H1 (cell line): ENCODE measurements around the gene ZNF74. TPM values are rescaled to one million over a fixed set of nuclear protein-coding genes. Genes with fewer than 3 reads are reported as not detected.

Experiments
- CTCF ChIA-PET: fragments of 300-600 bp; sonication (Branson Sonifier 250); formaldehyde crosslinking; loops from one replicate; lab custom pipeline; 2021; ENCODE audit not compliant: partially characterized antibody; lab: Charles Lee
- POLR2A ChIA-PET: fragments of 300-600 bp; sonication (Branson Sonifier 250); formaldehyde crosslinking; loops from one replicate; lab custom pipeline; 2021; ENCODE audit warnings: inconsistent platforms; ENCODE audit not compliant: partially characterized antibody; lab: Charles Lee
- DNase-seq, 2 experiments: peaks; one replicate each; pipeline versions ENCODE4 v3.0.0 to v3.0.0-alpha.2; 2010 to 2022; ENCODE audit warnings: low spot score in 2 of 2, low read depth in 1 of 2, mixed read lengths in 1 of 2
- FAIRE-seq: peaks from 2 replicates; lab custom pipeline; 2011; peaks lifted over from hg19 to GRCh38; lab: Jason Lieb, UNC
- H2AFZ ChIP-seq: 2 replicates; pipeline ENCODE4 v1.8.1; 2012; ENCODE audit warnings: low read length, inconsistent platforms
- H2AK5ac ChIP-seq: 2 replicates; pipeline ENCODE4 v1.6.1; 2013; ENCODE audit warnings: low read depth, low read length
- H2BK120ac ChIP-seq: replicated peaks from 2 replicates; pipeline ENCODE3; 2013; ENCODE audit warnings: low read depth, low read length, inconsistent platforms
- H2BK12ac ChIP-seq: 2 replicates; pipeline ENCODE4 v1.6.1; 2013; ENCODE audit warnings: low read depth, low read length
- H2BK15ac ChIP-seq: 2 replicates; pipeline ENCODE4 v1.6.1; 2013; ENCODE audit warnings: low read length
- H2BK20ac ChIP-seq: 2 replicates; pipeline ENCODE4 v1.6.1; 2013; ENCODE audit warnings: low read length
- H2BK5ac ChIP-seq: 2 replicates; pipeline ENCODE4 v1.6.1; 2013; ENCODE audit warnings: low read depth, low read length
- H3K14ac ChIP-seq: 2 replicates; pipeline ENCODE4 v1.6.1; 2013; ENCODE audit warnings: inconsistent platforms; ENCODE audit not compliant: insufficient read length
- H3K18ac ChIP-seq: 2 replicates; pipeline ENCODE4 v1.6.1; 2013; ENCODE audit warnings: low read length; ENCODE audit errors: extremely low read depth
- H3K23ac ChIP-seq: 2 replicates; pipeline ENCODE4 v1.6.1; 2013; ENCODE audit warnings: inconsistent platforms; ENCODE audit not compliant: insufficient read length
- H3K23me2 ChIP-seq: 2 replicates; pipeline ENCODE4 v1.6.1; 2013; ENCODE audit warnings: low read depth, low read length
- H3K27ac ChIP-seq: 2 replicates; pipeline ENCODE4 v1.6.1; 2011; ENCODE audit warnings: low read depth, low read length, inconsistent platforms
- H3K27me3 ChIP-seq, 4 experiments: replicated peaks in 1 of 4; 1 replicate in 1 of 4; 2 replicates in 3 of 4; pipeline versions ENCODE4 v1.6.1 to v1.8.1; 2011 to 2013; ENCODE audit warnings: low read length in 3 of 4, mild to moderate bottlenecking in 3 of 4, inconsistent platforms in 2 of 4, mixed read lengths in 2 of 4, moderate library complexity in 1 of 4; ENCODE audit not compliant: control insufficient read depth in 3 of 4, insufficient read depth in 3 of 4; ENCODE audit errors: extremely low read depth in 1 of 4
- H3K36me3 ChIP-seq, 4 experiments: 2 replicates each; pipeline versions ENCODE4 v1.6.1 to v1.8.1; 2011 to 2013; ENCODE audit warnings: mild to moderate bottlenecking in 4 of 4, low read length in 3 of 4, moderate library complexity in 2 of 4, control low read depth in 1 of 4, inconsistent platforms in 1 of 4; ENCODE audit not compliant: insufficient read depth in 4 of 4, control insufficient read depth in 2 of 4
- H3K4ac ChIP-seq: replicated peaks from 2 replicates; pipeline ENCODE3; 2013; ENCODE audit warnings: low read length, low read depth, mixed read lengths, inconsistent platforms; ENCODE audit not compliant: insufficient read length
- H3K4me1 ChIP-seq, 4 experiments: replicated peaks in 1 of 4; 1 replicate in 1 of 4; 2 replicates in 3 of 4; pipeline versions ENCODE4 v1.6.1 to v1.8.1; 2011 to 2013; ENCODE audit warnings: low read length in 3 of 4, inconsistent platforms in 2 of 4, mixed read lengths in 1 of 4; ENCODE audit not compliant: insufficient read depth in 4 of 4, control insufficient read depth in 3 of 4
- H3K4me2 ChIP-seq, 2 experiments: 2 replicates each; pipeline versions ENCODE4 v1.6.1 to v1.8.1; 2011 to 2013; ENCODE audit warnings: low read depth in 2 of 2, low read length in 2 of 2, control low read depth in 1 of 2, inconsistent platforms in 1 of 2, mild to moderate bottlenecking in 1 of 2; ENCODE audit not compliant: insufficient read depth in 1 of 2
- H3K4me3 ChIP-seq, 4 experiments: fragments of 200-600, 300-600 bp in 1 of 4; sonication (generic), shearing (Covaris generic), sonication (Bioruptor Twin) in 1 of 4; 2 replicates each; pipeline versions ENCODE4 v1.5.1 to v1.8.1; 2011 to 2016; ENCODE audit warnings: low read length in 4 of 4, low read depth in 3 of 4, control low read depth in 2 of 4, inconsistent platforms in 2 of 4, mild to moderate bottlenecking in 2 of 4, mixed read lengths in 1 of 4, moderate library complexity in 1 of 4; ENCODE audit not compliant: insufficient read depth in 2 of 4; ENCODE audit errors: extremely low read depth in 1 of 4
- H3K56ac ChIP-seq: replicated peaks from 2 replicates; pipeline ENCODE3; 2013; ENCODE audit warnings: low read depth, mild to moderate bottlenecking, mixed read lengths, low read length, inconsistent platforms; ENCODE audit not compliant: insufficient read length
- H3K79me1 ChIP-seq: 2 replicates; pipeline ENCODE4 v1.6.1; 2013; ENCODE audit warnings: low read depth, low read length, control low read depth
- H3K79me2 ChIP-seq, 2 experiments: 2 replicates each; pipeline versions ENCODE4 v1.6.1 to v1.8.1; 2012 to 2013; ENCODE audit warnings: low read length in 2 of 2, mild to moderate bottlenecking in 2 of 2, inconsistent platforms in 1 of 2; ENCODE audit not compliant: insufficient read depth in 2 of 2, control insufficient read depth in 1 of 2
- H3K9ac ChIP-seq, 4 experiments: replicated peaks in 1 of 4; 1 replicate in 1 of 4; 2 replicates in 3 of 4; pipeline versions ENCODE4 v1.6.1 to v1.8.1; 2011 to 2013; ENCODE audit warnings: low read depth in 3 of 4, low read length in 3 of 4, control low read depth in 2 of 4, mild to moderate bottlenecking in 2 of 4, moderate library complexity in 2 of 4, inconsistent platforms in 1 of 4; ENCODE audit errors: extremely low read depth in 1 of 4
- H3K9me3 ChIP-seq, 2 experiments: 2 replicates each; pipeline versions ENCODE4 v1.6.1 to v1.8.1; 2012 to 2013; ENCODE audit warnings: mild to moderate bottlenecking in 2 of 2, moderate library complexity in 2 of 2, control low read depth in 1 of 2, inconsistent platforms in 1 of 2, low read depth in 1 of 2, low read length in 1 of 2, mixed read lengths in 1 of 2; ENCODE audit not compliant: insufficient read depth in 2 of 2
- H4K20me1 ChIP-seq, 2 experiments: replicated peaks in 1 of 2; 2 replicates each; pipeline versions ENCODE3 to v1.8.1; 2011 to 2013; ENCODE audit warnings: inconsistent platforms in 2 of 2, low read length in 2 of 2, mild to moderate bottlenecking in 1 of 2; ENCODE audit not compliant: insufficient read depth in 2 of 2, control insufficient read depth in 1 of 2
- H4K5ac ChIP-seq: 2 replicates; pipeline ENCODE4 v1.6.1; 2013; ENCODE audit warnings: low read length, low read depth, mixed read lengths, inconsistent platforms; ENCODE audit not compliant: insufficient read length
- H4K8ac ChIP-seq: 2 replicates; pipeline ENCODE4 v1.8.0; 2013; ENCODE audit warnings: mild to moderate bottlenecking, moderate library complexity, low read length, inconsistent platforms; ENCODE audit not compliant: insufficient read depth; ENCODE audit errors: extremely low read depth
- H4K91ac ChIP-seq: replicated peaks from 2 replicates; pipeline ENCODE3; 2013; ENCODE audit warnings: low read length, mixed read lengths, inconsistent platforms; ENCODE audit not compliant: insufficient read length
- CEBPB ChIP-seq: IDR thresholded peaks from 2 replicates; pipeline ENCODE4 v1.6.1; 2012; ENCODE audit warnings: low read depth, low read length
- KDM4A ChIP-seq: IDR thresholded peaks from one replicate; pipeline ENCODE4 v1.7.1; 2012; ENCODE audit warnings: low read depth, mild to moderate bottlenecking, moderate library complexity, low read length, inconsistent platforms; ENCODE audit not compliant: severe bottlenecking
- POU5F1 ChIP-seq: IDR thresholded peaks from 2 replicates; pipeline ENCODE4 v1.6.1; 2011; ENCODE audit warnings: low read depth, mild to moderate bottlenecking, low read length, moderate library complexity
- WGBS, 2 experiments: shearing (Covaris generic) in 1 of 2; methylation state at CpG; one replicate each; pipeline versions ENCODE4 v1.1.6 to v1.1.7; 2013 to 2015; ENCODE audit warnings: low lambda C conversion rate in 2 of 2, mixed read lengths in 2 of 2, inconsistent platforms in 1 of 2, low coverage in 1 of 2, missing lambda C conversion rate in 1 of 2; ENCODE audit not compliant: insufficient replicate concordance in 2 of 2, insufficient coverage in 1 of 2, insufficient read length in 1 of 2; ENCODE audit errors: extremely low coverage in 1 of 2, missing lambda C conversion rate in 1 of 2; 5-methylcytosine and 5-hydroxymethylcytosine counted together
- polyA plus RNA-seq, 7 experiments: library from polyadenylated mRNA; depleted of rRNA in 3 of 7; stranded (reverse) in 5 of 7; unstranded in 2 of 7; fragments of >200 nt in 5 of 7; fragments of 200-250 nt in 2 of 7; gene quantifications; 1 replicate in 5 of 7; 2 replicates in 1 of 7; 4 replicates in 1 of 7; pipeline versions ENCODE4 v1.2.1 to v1.2.3, GENCODE V29; 2011 to 2013; ENCODE audit warnings: missing spikeins in 2 of 7, mixed read lengths in 2 of 7
- total RNA-seq: library from RNA; stranded (reverse); fragmentation: NEBNext Ultra II Directional; extraction: Animal tissue kit (Norgen Biotek cat#: 25700); gene quantifications from 2 replicates; pipeline ENCODE4 v1.2.1, GENCODE V29; 2021

The ZNF74 gene
- total and polyA plus RNA-seq, 2 of the 8 experiments (the other 6 are each of a cell fraction or from before 2014, with no cell fraction given), result 29.7 to 45.7 TPM

GRCh38 chr22:20429254-20430100, 35.5 kb downstream of the ZNF74 start:
- no peak overlapping the region for H2BK15ac ChIP-seq
- no peaks in the 10 kb centered on the region for H3K79me2 ChIP-seq
- no peak overlapping the region for H3K4ac ChIP-seq
- no peak overlapping the region for H3K23ac ChIP-seq
- FAIRE-seq, result no peak
- no peak overlapping the region for H3K14ac ChIP-seq
- H3K9ac ChIP-seq, result no peak overlapping the region
- H3K36me3 ChIP-seq, result no peaks in the 10 kb centered on the region
- peaks cover 11% of the 10 kb centered on the region; the same call in 1 of the 2 replicates for H3K23me2 ChIP-seq
- H4K8ac ChIP-seq, result no peak overlapping the region; the same call in 1 of the 2 replicates
- H4K91ac ChIP-seq, result no peak overlapping the region
- peaks cover 11 to 42% of the 10 kb centered on the region in 2 experiments for H4K20me1 ChIP-seq
- no peak overlapping the region for H3K18ac ChIP-seq
- ChIA-PET CTCF (interaction anchor here (0.7 to 2.4 kb wide), 7 partner anchors 10 to 26 kb away, joined by 4 to 15 read pairs (median 6); no protein-coding TSS in a partner anchor), POLR2A (no interaction called here)
- H3K56ac ChIP-seq, result no peak overlapping the region
- peak in 1 of 2 experiments; percentile 90 for DNase-seq
- no peaks in the 10 kb centered on the region for H3K9me3 ChIP-seq
- peak overlapping the region in 3 of 4 experiments; percentile 14 to 49 (median 26); a peak in 6 of 8 replicates for H3K4me3 ChIP-seq
- no peak overlapping the region for H2BK120ac ChIP-seq
- WGBS, 2 experiments, result 37% methylated on average over 53 of the region's 75 CpGs; no CpG with 5 or more reads in 1 of the 2 experiments
- H3K4me1 ChIP-seq, result peaks cover 0 to 23% (median 16%) of the 10 kb centered on the region in 4 experiments; a peak in 5 of 7 replicates
- H2BK5ac ChIP-seq, result no peak overlapping the region
- H3K27me3 ChIP-seq, result peaks cover 22 to 60% (median 47%) of the 10 kb centered on the region in 4 experiments
- H2AK5ac ChIP-seq, result no peak overlapping the region
- H2BK12ac ChIP-seq, result no peak overlapping the region; the same call in 1 of the 2 replicates
- H2AFZ ChIP-seq, result no peak overlapping the region
- H2BK20ac ChIP-seq, result no peak overlapping the region
- H3K27ac ChIP-seq, result no peak overlapping the region
- peak; percentile 39 for TF ChIP-seq KDM4A
- no peak for TF ChIP-seq POU5F1
- TF ChIP-seq CEBPB, result peak; percentile 74; the same call in 1 of the 2 replicates
- H3K4me2 ChIP-seq, result peak overlapping the region; percentile 33 to 83
- no peaks in the 10 kb centered on the region; the same call in none of the 2 replicates for H3K79me1 ChIP-seq
- no peak overlapping the region for H4K5ac ChIP-seq
